IMR-90 (cell line): ENCODE measurements around the gene THY1. TPM values are rescaled to one million over a fixed set of nuclear protein-coding genes. Genes with fewer than 3 reads are reported as not detected.

Source experiments
- ATAC-seq: fragments of 200-7000 bp; cut with Tn5 transposase; 2 replicates; pipeline ENCODE4 v1.9.1; 2020; ENCODE audit warnings: low read depth, mild to moderate bottlenecking, moderate library complexity
- BruUV-seq: library from RNA; stranded (reverse); fragments of 400-500 nt; replicated peaks from 2 replicates; lab custom pipeline; 2021; lab: Mats Ljungman, UMichigan
- CTCF ChIA-PET: fragments of 300-600 bp; formaldehyde crosslinking; extraction: SDS; loops from one replicate; lab custom pipeline; 2021; ENCODE audit warnings: antibody characterized with exemption; lab: Yijun Ruan, JAX
- POLR2A ChIA-PET: fragments of 300-600 bp; sonication (Branson Sonifier 250); formaldehyde crosslinking; loops from one replicate; lab custom pipeline; 2022; ENCODE audit warnings: antibody characterized with exemption; ENCODE audit not compliant: unreplicated experiment; lab: Charles Lee
- DNase-seq: peaks from one replicate; pipeline ENCODE4 v3.0.0; 2013
- H2AFZ ChIP-seq: replicated peaks from 2 replicates; pipeline ENCODE3; 2013; ENCODE audit warnings: low read length, mild to moderate bottlenecking; ENCODE audit not compliant: poor library complexity
- H2AK5ac ChIP-seq: 2 replicates; pipeline ENCODE4 v1.6.1; 2013; ENCODE audit warnings: low read depth, low read length, inconsistent platforms
- H2AK9ac ChIP-seq: replicated peaks from 2 replicates; pipeline ENCODE3; 2013; ENCODE audit warnings: mild to moderate bottlenecking, low read depth, low read length, moderate library complexity; ENCODE audit not compliant: poor library complexity
- H2BK120ac ChIP-seq: 2 replicates; pipeline ENCODE4 v1.6.1; 2013; ENCODE audit warnings: low read depth, low read length, inconsistent platforms
- H2BK15ac ChIP-seq: 3 replicates; pipeline ENCODE4 v1.6.1; 2013; ENCODE audit warnings: low read depth, low read length, inconsistent platforms
- H2BK20ac ChIP-seq: 2 replicates; pipeline ENCODE4 v1.6.1; 2013; ENCODE audit warnings: low read depth, mild to moderate bottlenecking, inconsistent platforms, low read length, moderate library complexity
- H2BK5ac ChIP-seq: 2 replicates; pipeline ENCODE4 v1.6.1; 2013; ENCODE audit warnings: mild to moderate bottlenecking, low read depth, low read length, inconsistent platforms; ENCODE audit not compliant: poor library complexity, severe bottlenecking
- H3K14ac ChIP-seq: replicated peaks from 2 replicates; pipeline ENCODE4 v1.6.1; 2013; ENCODE audit warnings: low read depth, low read length, inconsistent platforms
- H3K18ac ChIP-seq: 2 replicates; pipeline ENCODE4 v1.6.1; 2013; ENCODE audit warnings: low read depth, low read length, control low read depth
- H3K23ac ChIP-seq: 2 replicates; pipeline ENCODE4 v1.6.1; 2013; ENCODE audit warnings: low read depth, low read length, inconsistent platforms
- H3K27ac ChIP-seq: 2 replicates; pipeline ENCODE4 v1.5.1; 2013; ENCODE audit warnings: mild to moderate bottlenecking, control low read depth, low read length; ENCODE audit not compliant: insufficient read depth
- H3K27me3 ChIP-seq: 2 replicates; pipeline ENCODE4 v1.6.1; 2013; ENCODE audit warnings: low read length; ENCODE audit not compliant: control insufficient read depth, insufficient read depth
- H3K36me3 ChIP-seq: 2 replicates; pipeline ENCODE4 v1.6.1; 2013; ENCODE audit warnings: low read length, mixed read lengths; ENCODE audit not compliant: control insufficient read depth, insufficient read depth
- H3K4ac ChIP-seq: 2 replicates; pipeline ENCODE4 v1.6.1; 2013; ENCODE audit warnings: low read depth, low read length, inconsistent platforms
- H3K4me1 ChIP-seq: 2 replicates; pipeline ENCODE4 v1.6.1; 2013; ENCODE audit warnings: low read length, mixed read lengths; ENCODE audit not compliant: control insufficient read depth, insufficient read depth
- H3K4me2 ChIP-seq: 2 replicates; pipeline ENCODE4 v1.6.1; 2013; ENCODE audit warnings: low read depth, mild to moderate bottlenecking, control low read depth, low read length, moderate library complexity
- H3K4me3 ChIP-seq: 2 replicates; pipeline ENCODE4 v1.5.1; 2013; ENCODE audit warnings: low read depth, mild to moderate bottlenecking, control low read depth, low read length, moderate library complexity; ENCODE audit not compliant: insufficient read depth
- H3K56ac ChIP-seq: 2 replicates; pipeline ENCODE4 v1.6.1; 2013; ENCODE audit warnings: low read length, inconsistent platforms; ENCODE audit not compliant: insufficient read depth; ENCODE audit errors: extremely low read depth
- H3K79me1 ChIP-seq, 2 experiments: 2 replicates each; pipeline ENCODE4 v1.6.1; 2013; ENCODE audit warnings: low read length in 2 of 2, inconsistent platforms in 1 of 2, low read depth in 1 of 2
- H3K9ac ChIP-seq: 2 replicates; pipeline ENCODE4 v1.6.1; 2013; ENCODE audit warnings: low read depth, low read length, control low read depth
- H3K9me1 ChIP-seq: 2 replicates; pipeline ENCODE4 v1.6.1; 2013; ENCODE audit warnings: low read length, inconsistent platforms; ENCODE audit not compliant: insufficient read depth
- H3K9me3 ChIP-seq: 2 replicates; pipeline ENCODE4 v1.6.1; 2013; ENCODE audit warnings: low read length; ENCODE audit not compliant: control insufficient read depth, insufficient read depth
- H4K20me1 ChIP-seq: 2 replicates; pipeline ENCODE4 v1.6.1; 2013; ENCODE audit warnings: low read length, inconsistent platforms; ENCODE audit not compliant: insufficient read depth
- H4K5ac ChIP-seq: 2 replicates; pipeline ENCODE4 v1.6.1; 2013; ENCODE audit warnings: mild to moderate bottlenecking, low read depth, low read length, control low read depth
- H4K8ac ChIP-seq, 2 experiments: 2 replicates each; pipeline ENCODE4 v1.6.1; 2013; ENCODE audit warnings: low read depth in 2 of 2, low read length in 2 of 2, control low read depth in 1 of 2, inconsistent platforms in 1 of 2
- H4K91ac ChIP-seq: 2 replicates; pipeline ENCODE4 v1.6.1; 2013; ENCODE audit warnings: low read depth, low read length, inconsistent platforms; ENCODE audit not compliant: insufficient read depth
- BHLHE40 ChIP-seq: fragments of 150-350 bp; IDR thresholded peaks from 2 replicates; pipeline ENCODE4 v1.6.1; 2016; ENCODE audit warnings: mild to moderate bottlenecking, low read depth, low read length
- MXI1 ChIP-seq: IDR thresholded peaks from 2 replicates; pipeline ENCODE4 v1.6.1; 2012; ENCODE audit warnings: low read depth, mild to moderate bottlenecking, low read length, moderate library complexity, borderline replicate concordance
- POLR2A ChIP-seq: IDR thresholded peaks from 2 replicates; pipeline ENCODE4 v1.6.1; 2012; ENCODE audit warnings: mild to moderate bottlenecking, low read depth, low read length
- RFX5 ChIP-seq: IDR thresholded peaks from 2 replicates; pipeline ENCODE4 v1.8.0; 2012; ENCODE audit warnings: low read depth, mild to moderate bottlenecking, low read length, moderate library complexity
- WGBS, 2 experiments: methylation state at CpG; one replicate each; pipeline versions ENCODE4 v1.1.5 to v1.1.7; 2013; ENCODE audit warnings: missing lambda C conversion rate in 2 of 2; ENCODE audit not compliant: insufficient read length in 1 of 2; ENCODE audit errors: extremely low coverage in 2 of 2; 5-methylcytosine and 5-hydroxymethylcytosine counted together
- dilution Hi-C: fragments of 300-500 bp; cut with HindIII; formaldehyde crosslinking; loops from one replicate; pipeline ENCODE4 v1.14.3; 2018; ENCODE audit warnings: low sequenced_read_pairs; ENCODE audit not compliant: unreplicated experiment
- in situ Hi-C: fragments of 300-500 bp; cut with MboI; formaldehyde crosslinking; loops from 3 replicates; pipeline ENCODE4 v1.14.3; 2019; ENCODE audit warnings: low sequenced_read_pairs, inconsistent platforms, mixed read lengths
- intact Hi-C: fragments of 100-400 bp; cut with micrococcal nuclease; formaldehyde crosslinking; loops from 2 replicates; pipeline ENCODE4 v1.10.0; 2022
- polyA plus RNA-seq, 3 experiments: library from polyadenylated mRNA; depleted of rRNA; stranded (reverse); fragments of >200 nt; gene quantifications; 2 replicates each; pipeline ENCODE4 v1.2.3, GENCODE V29; 2012; ENCODE audit warnings: low replicate concordance in 1 of 3
- total RNA-seq: library from RNA; depleted of rRNA; stranded (reverse); fragments of >200 nt; gene quantifications from 2 replicates; pipeline ENCODE4 v1.2.3, GENCODE V29; 2012

The THY1 gene
- total and polyA plus RNA-seq, 2 of the 4 experiments (the other 2 are of a cell fraction) = 703 to 2,603 TPM

DNA sequence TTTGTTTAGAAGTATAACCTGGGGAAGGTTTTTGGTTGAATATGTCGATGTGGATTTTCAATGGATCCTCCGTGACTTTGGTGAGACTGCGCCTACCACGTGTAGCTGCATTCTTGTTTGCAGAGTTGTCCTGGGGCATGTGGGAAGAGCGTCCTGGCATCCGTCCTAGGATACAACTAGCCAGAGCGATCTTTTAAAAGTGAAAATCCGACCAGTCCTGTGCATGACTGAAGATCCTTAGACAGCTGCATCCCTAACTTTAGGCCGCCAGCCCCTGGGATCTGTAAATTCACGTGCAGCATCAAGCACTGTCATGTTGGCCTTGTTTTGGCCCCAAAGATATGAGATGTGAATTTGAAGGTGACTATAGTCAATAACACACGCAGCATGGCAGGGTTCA, 22.4 kb upstream of the THY1 start:
- peak overlapping the region; percentile 91 for H3K4ac ChIP-seq
- peak overlapping the region; percentile 94 for H3K27ac ChIP-seq
- ATAC-seq (peak; percentile 43), DNase-seq (no peak)
- H3K4me1 ChIP-seq = peaks cover 15% of the 10 kb centered on the region
- no TSS peak for BruUV-seq
- H2BK5ac ChIP-seq = peak overlapping the region; percentile 88
- H4K91ac ChIP-seq = peak overlapping the region; percentile 81
- 68% methylated on average over 8 of the region's 11 CpGs; no CpG with 5 or more reads in 1 of the 2 experiments for WGBS, 2 experiments
- intact Hi-C loops (no loop called here), dilution Hi-C loops (no loop called here), in situ Hi-C loops (no loop called here)
- peak overlapping the region; percentile 78 for H3K14ac ChIP-seq
- H3K4me2 ChIP-seq = peak overlapping the region; percentile 68
- peak overlapping the region; percentile 68; the same call in 2 of the 3 replicates for H2BK15ac ChIP-seq
- peak overlapping the region; percentile 94 for H3K18ac ChIP-seq
- no peaks in the 10 kb centered on the region for H3K9me3 ChIP-seq
- no peaks in the 10 kb centered on the region for H3K36me3 ChIP-seq
- H2AFZ ChIP-seq = peak overlapping the region; percentile 45
- H3K56ac ChIP-seq = no peak overlapping the region; the same call in 1 of the 2 replicates
- peaks cover 7% of the 10 kb centered on the region; the same call in 1 of the 2 replicates for H3K9me1 ChIP-seq
- peak overlapping the region; percentile 92 for H3K23ac ChIP-seq
- peak overlapping the region; percentile 87 for H2BK20ac ChIP-seq
- no peak overlapping the region for H3K4me3 ChIP-seq
- H2BK120ac ChIP-seq = peak overlapping the region; percentile 90
- peak overlapping the region; percentile 92 for H4K5ac ChIP-seq
- H4K20me1 ChIP-seq = no peaks in the 10 kb centered on the region
- H3K27me3 ChIP-seq = no peaks in the 10 kb centered on the region
- TF ChIP-seq BHLHE40 = no peak; the same call in 1 of the 2 replicates
- no peak for TF ChIP-seq MXI1
- TF ChIP-seq POLR2A = no peak
- no peak for TF ChIP-seq RFX5
- peak overlapping the region; percentile 78 for H2AK5ac ChIP-seq
- no peak overlapping the region for H3K9ac ChIP-seq
- no peaks in the 10 kb centered on the region for H3K79me1 ChIP-seq
- no peak overlapping the region for H2AK9ac ChIP-seq
- ChIA-PET CTCF (interaction anchor here (2.1 kb wide), 1 partner anchor 13 kb away, joined by 4 read pairs; no protein-coding TSS in a partner anchor), POLR2A (interaction anchor here (0.6 kb wide), 1 partner anchor 194 kb away, joined by 8 read pairs; no protein-coding TSS in a partner anchor)
- H4K8ac ChIP-seq = peak overlapping the region; percentile 54 to 81; a peak in 3 of 4 replicates
